Measurements from ENCODE around the gene CDRT15L2. TPM values are rescaled to one million over a fixed set of nuclear protein-coding genes. Genes with fewer than 3 reads are reported as not detected.
"Not testable (repeated sequence)": the region's sequence is repeated elsewhere in the genome, so short reads cannot be mapped to it uniquely, and the experiment has no call there.

CDRT15L2 gene
- total RNA-seq, 4 donors from 2014 or later, result 1.0 TPM; not detected in 3

DNA sequence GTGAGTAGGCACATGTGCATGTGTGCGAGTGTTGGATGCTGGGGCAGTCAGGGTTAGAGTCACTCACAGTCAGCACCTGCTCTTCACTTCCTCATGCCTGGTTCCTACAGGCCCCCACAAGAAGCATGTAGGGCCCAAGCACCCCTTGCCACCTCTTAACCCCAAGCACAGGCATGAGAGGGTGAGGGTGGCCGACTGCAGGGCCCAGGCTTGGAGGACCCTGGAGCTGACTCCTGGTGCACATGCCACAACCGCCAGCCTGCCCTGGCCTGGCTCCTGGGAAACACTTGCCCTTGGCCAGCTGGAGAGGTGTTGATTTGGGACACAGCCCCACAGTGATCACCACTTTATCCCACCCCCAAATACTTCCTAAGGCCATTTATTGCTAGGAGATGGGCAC is 16.9 kb upstream of the CDRT15L2 start:
- Histone ChIP-seq H3K36me3 (no peaks in the 10 kb centered on the region), H3K27me3 (no peaks in the 10 kb centered on the region), H3K9me3 (no peaks in the 10 kb centered on the region), H3K27ac (no peak overlapping the region), H3K4me1 (no peaks in the 10 kb centered on the region), H3K4me3 (no peak overlapping the region)
- WGBS, result 90% methylated on average over 3 of the region's 3 CpGs
- peak in 1 of 2 donors; percentile 61 for DNase-seq (ENCODE audit: low spot score in 2 of 2)
- TF ChIP-seq POLR2A (IDR thresholded peaks at IDR 0.05) (no peak), EP300 (IDR thresholded peaks at IDR 0.05) (no peak), POLR2AphosphoS5 (IDR thresholded peaks at IDR 0.05) (no peak)
- TF ChIP-seq, protein P1, sequence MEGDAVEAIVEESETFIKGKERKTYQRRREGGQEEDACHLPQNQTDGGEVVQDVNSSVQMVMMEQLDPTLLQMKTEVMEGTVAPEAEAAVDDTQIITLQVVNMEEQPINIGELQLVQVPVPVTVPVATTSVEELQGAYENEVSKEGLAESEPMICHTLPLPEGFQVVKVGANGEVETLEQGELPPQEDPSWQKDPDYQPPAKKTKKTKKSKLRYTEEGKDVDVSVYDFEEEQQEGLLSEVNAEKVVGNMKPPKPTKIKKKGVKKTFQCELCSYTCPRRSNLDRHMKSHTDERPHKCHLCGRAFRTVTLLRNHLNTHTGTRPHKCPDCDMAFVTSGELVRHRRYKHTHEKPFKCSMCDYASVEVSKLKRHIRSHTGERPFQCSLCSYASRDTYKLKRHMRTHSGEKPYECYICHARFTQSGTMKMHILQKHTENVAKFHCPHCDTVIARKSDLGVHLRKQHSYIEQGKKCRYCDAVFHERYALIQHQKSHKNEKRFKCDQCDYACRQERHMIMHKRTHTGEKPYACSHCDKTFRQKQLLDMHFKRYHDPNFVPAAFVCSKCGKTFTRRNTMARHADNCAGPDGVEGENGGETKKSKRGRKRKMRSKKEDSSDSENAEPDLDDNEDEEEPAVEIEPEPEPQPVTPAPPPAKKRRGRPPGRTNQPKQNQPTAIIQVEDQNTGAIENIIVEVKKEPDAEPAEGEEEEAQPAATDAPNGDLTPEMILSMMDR (IDR thresholded peaks at IDR 0.05), result no peak

DNA sequence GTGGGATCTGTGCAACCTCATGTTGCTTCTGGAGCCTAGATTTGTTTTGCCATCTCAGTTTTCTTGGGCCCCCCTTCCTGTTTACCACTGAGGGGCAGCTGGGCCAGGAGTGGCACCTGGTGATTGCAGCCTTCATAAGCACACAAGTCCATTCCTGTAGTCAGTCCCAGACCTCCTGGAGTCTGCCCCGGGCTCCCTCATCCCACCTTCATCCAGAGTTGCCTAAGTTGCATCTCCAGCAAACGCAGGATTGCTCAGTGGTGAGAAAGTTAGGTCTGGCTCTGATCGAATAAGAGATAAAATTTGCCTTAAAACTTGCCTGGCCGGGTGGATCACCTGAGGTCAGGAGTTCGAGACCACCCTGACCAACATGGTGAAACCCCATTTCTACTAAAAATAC is 14.3 kb upstream of the CDRT15L2 start:
- H3K4me1 ChIP-seq; H3K27ac ChIP-seq; H3K9me3 ChIP-seq; DNase-seq (ENCODE audit: low spot score in 2 of 2); H3K36me3 ChIP-seq; H3K27me3 ChIP-seq; H3K4me3 ChIP-seq: not testable (repeated sequence)
- WGBS, result 90% methylated on average over 5 of the region's 5 CpGs

- Histone ChIP-seq H3K4me1 (no peaks in the 10 kb centered on the region), H3K27ac (no peak overlapping the region), H3K9me3 (no peaks in the 10 kb centered on the region), H3K27me3 (no peaks in the 10 kb centered on the region), H3K4me3 (no peak overlapping the region), H3K36me3 (no peaks in the 10 kb centered on the region)
- WGBS, result 97% methylated on average over 5 of the region's 5 CpGs
- DNase-seq (ENCODE audit: low spot score in 2 of 2), result peak in 1 of 2 donors; percentile 48
- TF ChIP-seq POLR2AphosphoS5 (IDR thresholded peaks at IDR 0.05) (no peak), POLR2A (IDR thresholded peaks at IDR 0.05) (no peak), EP300 (IDR thresholded peaks at IDR 0.05) (no peak)
- TF ChIP-seq, protein P1 (IDR thresholded peaks at IDR 0.05), result no peak
Observed at GRCh38 chr17:20565711-20566110, 13.8 kb upstream of the CDRT15L2 start.

DNA sequence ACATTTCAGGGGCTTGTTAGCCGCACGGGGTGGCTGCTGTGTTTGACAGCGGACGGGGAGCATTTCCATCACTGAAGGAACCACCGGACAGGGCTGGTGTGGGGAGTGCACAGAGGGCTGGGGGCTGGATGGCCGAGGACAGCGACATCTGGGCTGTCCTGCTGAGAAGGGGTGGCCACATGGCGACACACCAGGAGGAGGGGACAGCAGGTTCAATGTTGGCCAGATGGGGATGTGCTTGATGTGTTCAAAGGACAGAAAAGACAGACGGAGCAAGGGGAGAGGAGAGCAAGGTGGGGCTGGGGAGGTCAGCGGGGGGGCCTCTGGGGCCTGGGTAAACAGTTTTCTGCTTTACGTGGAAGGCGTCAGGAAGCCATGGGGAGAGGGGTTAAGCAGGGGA is 12.8 kb upstream of the CDRT15L2 start:
- H3K4me3 ChIP-seq, H3K36me3 ChIP-seq, H3K9me3 ChIP-seq, H3K4me1 ChIP-seq, H3K27ac ChIP-seq, H3K27me3 ChIP-seq: not testable (repeated sequence)
- WGBS, result 76% methylated on average over 12 of the region's 12 CpGs
- peak in 1 of 2 donors; percentile 28 for DNase-seq (ENCODE audit: low spot score in 2 of 2)

GRCh38 chr17:20567421-20567820 is 12.1 kb upstream of the CDRT15L2 start:
- DNase-seq (ENCODE audit: low spot score in 2 of 2), result peak in 1 of 2 donors; percentile 64
- H3K36me3 ChIP-seq, H3K4me1 ChIP-seq, H3K9me3 ChIP-seq, H3K4me3 ChIP-seq, H3K27me3 ChIP-seq, H3K27ac ChIP-seq: not testable (repeated sequence)
- WGBS, result 20% methylated on average over 1 of the region's 6 CpGs

DNA sequence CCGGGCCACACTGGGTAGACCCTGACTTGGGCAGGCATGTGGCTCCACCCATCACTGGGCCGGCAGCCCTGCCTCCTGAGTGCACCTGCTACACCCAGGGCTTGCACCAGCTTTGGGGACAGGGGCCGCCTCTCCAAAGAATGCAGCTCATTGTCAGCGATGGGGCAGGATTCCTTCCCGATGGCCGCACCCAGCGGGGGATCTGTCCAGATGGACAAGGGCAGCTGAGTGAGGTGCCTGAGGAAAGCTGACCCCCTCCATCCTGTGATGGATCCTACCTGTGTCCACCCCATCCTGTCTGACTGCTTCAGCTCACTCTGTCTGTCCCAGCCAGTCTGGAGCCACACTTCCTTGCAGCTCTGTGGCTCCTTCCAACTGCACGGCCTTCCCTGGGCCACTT is 10.9 kb upstream of the CDRT15L2 start:
- not testable (repeated sequence) for H3K9me3 ChIP-seq, H3K27me3 ChIP-seq, H3K4me1 ChIP-seq, H3K4me3 ChIP-seq, H3K36me3 ChIP-seq, H3K27ac ChIP-seq
- DNase-seq (ENCODE audit: low spot score in 2 of 2), result peak in 1 of 2 donors; percentile 77
- 90% methylated on average over 4 of the region's 8 CpGs for WGBS

DNA sequence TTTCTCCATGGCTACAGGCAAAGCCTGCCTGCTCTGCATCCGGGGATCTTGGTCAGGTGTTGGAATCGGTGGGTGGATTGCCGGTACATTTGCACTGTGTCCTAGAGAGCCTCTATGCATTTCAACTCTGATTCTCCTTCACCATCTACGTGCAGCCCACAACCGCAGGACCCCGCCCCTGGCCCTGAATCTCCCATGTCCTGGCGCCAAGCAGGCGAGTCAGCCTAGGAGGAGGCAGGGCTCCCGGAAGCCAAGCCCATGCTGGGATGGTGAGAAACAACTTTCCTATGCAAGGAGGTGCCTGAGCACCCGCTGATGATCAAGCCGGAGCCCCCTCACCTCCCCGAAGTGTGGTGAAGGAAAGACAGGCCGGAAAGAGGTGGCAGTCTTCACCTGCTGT is 7.9 kb upstream of the CDRT15L2 start:
- not testable (repeated sequence) for H3K9me3 ChIP-seq; H3K27ac ChIP-seq; H3K27me3 ChIP-seq; H3K4me1 ChIP-seq; H3K4me3 ChIP-seq; DNase-seq (ENCODE audit: low spot score in 2 of 2); H3K36me3 ChIP-seq
- 80% methylated on average over 4 of the region's 13 CpGs for WGBS

DNA sequence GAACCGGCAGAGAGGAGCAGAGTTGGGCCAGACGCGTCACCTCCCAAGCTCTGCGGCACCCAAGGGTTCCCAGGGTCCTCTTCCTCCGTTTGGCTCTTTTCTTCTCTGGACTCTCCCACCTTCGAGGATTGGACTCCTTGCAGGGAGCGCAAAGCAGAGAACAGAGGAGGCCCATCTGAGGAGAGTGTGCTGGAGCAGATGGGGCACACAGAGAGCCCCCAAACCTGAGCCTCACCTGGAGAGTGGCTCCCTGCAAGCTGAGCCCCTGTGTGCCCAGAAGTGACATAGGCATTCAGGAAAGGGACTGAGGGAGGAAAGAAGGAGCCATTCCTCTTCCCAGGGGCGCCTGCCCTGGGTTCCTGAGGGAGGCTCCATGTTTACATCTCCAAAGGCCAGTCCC is 6.3 kb upstream of the CDRT15L2 start:
- not testable (repeated sequence) for H3K27ac ChIP-seq; H3K4me1 ChIP-seq; H3K36me3 ChIP-seq; H3K4me3 ChIP-seq; H3K9me3 ChIP-seq; H3K27me3 ChIP-seq; DNase-seq (ENCODE audit: low spot score in 2 of 2)
- 90% methylated on average over 2 of the region's 8 CpGs for WGBS

GRCh38 chr17:20575071-20575470 is 4.5 kb upstream of the CDRT15L2 start:
- not testable (repeated sequence) for H3K4me3 ChIP-seq; H3K4me1 ChIP-seq; H3K27me3 ChIP-seq; H3K36me3 ChIP-seq; H3K27ac ChIP-seq; DNase-seq (ENCODE audit: low spot score in 2 of 2); H3K9me3 ChIP-seq
- WGBS, result 29% methylated on average over 2 of the region's 2 CpGs

- 55% methylated on average over 4 of the region's 14 CpGs for whole genome bisulfite sequencing
- H3K36me3 ChIP-seq, result not testable (repeated sequence)
Observed at GRCh38 chr17:20583891-20584577, 4.5 kb downstream of the CDRT15L2 start.

GRCh38 chr17:20588744-20589453 is 9.4 kb downstream of the CDRT15L2 start:
- whole genome bisulfite sequencing, result 9% methylated on average over 5 of the region's 69 CpGs
- H3K4me1 ChIP-seq; DNase-seq (ENCODE audit: low spot score in 2 of 2); H3K9me3 ChIP-seq; H3K27ac ChIP-seq; H3K36me3 ChIP-seq: not testable (repeated sequence)
- Histone ChIP-seq H3K27me3 (peaks cover 27% of the 10 kb centered on the region), H3K4me3 (peak overlapping the region; percentile 10)

More at GRCh38 chr17:20583891-20584577, 4.5 kb downstream of the CDRT15L2 start:
- not testable (repeated sequence) for H3K4me1 ChIP-seq; H3K27ac ChIP-seq; DNase-seq (ENCODE audit: low spot score in 2 of 2); H3K9me3 ChIP-seq; H3K4me3 ChIP-seq
- peaks cover 17% of the 10 kb centered on the region for H3K27me3 ChIP-seq

DNA sequence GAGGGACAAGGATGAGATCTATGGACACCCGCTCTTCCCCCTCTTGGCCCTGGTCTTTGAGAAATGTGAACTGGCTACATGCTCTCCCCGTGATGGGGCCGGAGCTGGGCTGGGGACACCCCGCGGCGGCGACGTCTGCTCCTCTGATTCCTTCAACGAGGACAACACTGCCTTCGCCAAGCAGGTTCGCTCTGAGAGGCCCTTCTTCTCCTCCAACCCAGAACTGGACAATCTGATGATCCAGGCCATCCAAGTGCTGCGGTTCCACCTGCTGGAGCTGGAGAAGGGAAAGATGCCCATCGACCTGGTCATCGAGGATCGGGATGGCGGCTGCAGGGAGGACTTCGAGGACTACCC is 9.9 kb downstream of the CDRT15L2 start:
- not testable (repeated sequence) for H3K4me1 ChIP-seq; H3K27ac ChIP-seq; DNase-seq (ENCODE audit: low spot score in 2 of 2); H3K9me3 ChIP-seq; H3K36me3 ChIP-seq
- H3K4me3 ChIP-seq, result peak overlapping the region; percentile 10
- 96% methylated on average over 16 of the region's 17 CpGs for WGBS
- peaks cover 27% of the 10 kb centered on the region for H3K27me3 ChIP-seq
